Measurements from ENCODE around the gene PAX9. TPM values are rescaled to one million over a fixed set of nuclear protein-coding genes. Genes with fewer than 3 reads are reported as not detected.

The PAX9 gene
- total RNA-seq, 2 experiments from 2014 or later: not detected

DNA sequence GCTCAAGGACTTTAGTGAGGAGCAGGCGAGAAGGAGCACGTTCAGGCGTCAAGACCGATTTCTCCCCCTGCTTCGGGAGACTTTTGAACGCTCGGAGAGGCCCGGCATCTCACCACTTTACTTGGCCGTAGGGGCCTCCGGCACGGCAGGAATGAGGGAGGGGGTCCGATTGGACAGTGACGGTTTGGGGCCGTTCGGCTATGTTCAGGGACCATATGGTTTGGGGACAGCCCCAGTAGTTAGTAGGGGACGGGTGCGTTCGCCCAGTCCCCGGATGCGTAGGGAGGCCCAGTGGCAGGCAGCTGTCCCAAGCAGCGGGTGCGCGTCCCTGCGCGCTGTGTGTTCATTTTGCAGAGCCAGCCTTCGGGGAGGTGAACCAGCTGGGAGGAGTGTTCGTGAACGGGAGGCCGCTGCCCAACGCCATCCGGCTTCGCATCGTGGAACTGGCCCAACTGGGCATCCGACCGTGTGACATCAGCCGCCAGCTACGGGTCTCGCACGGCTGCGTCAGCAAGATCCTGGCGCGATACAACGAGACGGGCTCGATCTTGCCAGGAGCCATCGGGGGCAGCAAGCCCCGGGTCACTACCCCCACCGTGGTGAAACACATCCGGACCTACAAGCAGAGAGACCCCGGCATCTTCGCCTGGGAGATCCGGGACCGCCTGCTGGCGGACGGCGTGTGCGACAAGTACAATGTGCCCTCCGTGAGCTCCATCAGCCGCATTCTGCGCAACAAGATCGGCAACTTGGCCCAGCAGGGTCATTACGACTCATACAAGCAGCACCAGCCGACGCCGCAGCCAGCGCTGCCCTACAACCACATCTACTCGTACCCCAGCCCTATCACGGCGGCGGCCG lies 1.1 kb downstream of the PAX9 start:
- H3K4me1 ChIP-seq (ENCODE audit: insufficient read depth, low read length): peaks cover 41% of the 10 kb centered on the region
- H3K4me3 Mint-ChIP-seq: peak overlapping the region; percentile 42
- TF ChIP-seq, protein P1, sequence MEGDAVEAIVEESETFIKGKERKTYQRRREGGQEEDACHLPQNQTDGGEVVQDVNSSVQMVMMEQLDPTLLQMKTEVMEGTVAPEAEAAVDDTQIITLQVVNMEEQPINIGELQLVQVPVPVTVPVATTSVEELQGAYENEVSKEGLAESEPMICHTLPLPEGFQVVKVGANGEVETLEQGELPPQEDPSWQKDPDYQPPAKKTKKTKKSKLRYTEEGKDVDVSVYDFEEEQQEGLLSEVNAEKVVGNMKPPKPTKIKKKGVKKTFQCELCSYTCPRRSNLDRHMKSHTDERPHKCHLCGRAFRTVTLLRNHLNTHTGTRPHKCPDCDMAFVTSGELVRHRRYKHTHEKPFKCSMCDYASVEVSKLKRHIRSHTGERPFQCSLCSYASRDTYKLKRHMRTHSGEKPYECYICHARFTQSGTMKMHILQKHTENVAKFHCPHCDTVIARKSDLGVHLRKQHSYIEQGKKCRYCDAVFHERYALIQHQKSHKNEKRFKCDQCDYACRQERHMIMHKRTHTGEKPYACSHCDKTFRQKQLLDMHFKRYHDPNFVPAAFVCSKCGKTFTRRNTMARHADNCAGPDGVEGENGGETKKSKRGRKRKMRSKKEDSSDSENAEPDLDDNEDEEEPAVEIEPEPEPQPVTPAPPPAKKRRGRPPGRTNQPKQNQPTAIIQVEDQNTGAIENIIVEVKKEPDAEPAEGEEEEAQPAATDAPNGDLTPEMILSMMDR (IDR thresholded peaks at IDR 0.05): no peak
- peaks cover 55% of the 10 kb centered on the region for H3K4me1 Mint-ChIP-seq (ENCODE audit: low read depth)
- no peak overlapping the region for H3K4me3 ChIP-seq (ENCODE audit: low read length)
- POLR2A ChIA-PET: no interaction called here
- no peak for DNase-seq
- ATAC-seq (ENCODE audit: poor library complexity): no peak
- H3K36me3 ChIP-seq (ENCODE audit: insufficient read depth, low read length): no peaks in the 10 kb centered on the region
- intact Hi-C loops (cut with DNase I, micrococcal nuclease): no loop called here
- CTCF ChIA-PET: no interaction called here
- H3K27ac Mint-ChIP-seq: no peak overlapping the region
- H3K27ac ChIP-seq (ENCODE audit: low read depth in 1 of 2, low read length in 2 of 2): no peak overlapping the region
- peaks cover 91% of the 10 kb centered on the region for H3K27me3 Mint-ChIP-seq
- H3K9me3 ChIP-seq (ENCODE audit: control insufficient read depth in 1 of 2, insufficient read depth in 1 of 2, low read length in 2 of 2): peaks cover 0 to 70% of the 10 kb centered on the region in 2 experiments
- H3K36me3 Mint-ChIP-seq (ENCODE audit: low read depth): no peaks in the 10 kb centered on the region
- no peaks in the 10 kb centered on the region for H3K9me3 Mint-ChIP-seq
- H3K27me3 ChIP-seq (ENCODE audit: control insufficient read depth in 1 of 2, insufficient read depth in 2 of 2, low read length in 2 of 2): peaks cover 83 to 100% of the 10 kb centered on the region in 2 experiments

DNA sequence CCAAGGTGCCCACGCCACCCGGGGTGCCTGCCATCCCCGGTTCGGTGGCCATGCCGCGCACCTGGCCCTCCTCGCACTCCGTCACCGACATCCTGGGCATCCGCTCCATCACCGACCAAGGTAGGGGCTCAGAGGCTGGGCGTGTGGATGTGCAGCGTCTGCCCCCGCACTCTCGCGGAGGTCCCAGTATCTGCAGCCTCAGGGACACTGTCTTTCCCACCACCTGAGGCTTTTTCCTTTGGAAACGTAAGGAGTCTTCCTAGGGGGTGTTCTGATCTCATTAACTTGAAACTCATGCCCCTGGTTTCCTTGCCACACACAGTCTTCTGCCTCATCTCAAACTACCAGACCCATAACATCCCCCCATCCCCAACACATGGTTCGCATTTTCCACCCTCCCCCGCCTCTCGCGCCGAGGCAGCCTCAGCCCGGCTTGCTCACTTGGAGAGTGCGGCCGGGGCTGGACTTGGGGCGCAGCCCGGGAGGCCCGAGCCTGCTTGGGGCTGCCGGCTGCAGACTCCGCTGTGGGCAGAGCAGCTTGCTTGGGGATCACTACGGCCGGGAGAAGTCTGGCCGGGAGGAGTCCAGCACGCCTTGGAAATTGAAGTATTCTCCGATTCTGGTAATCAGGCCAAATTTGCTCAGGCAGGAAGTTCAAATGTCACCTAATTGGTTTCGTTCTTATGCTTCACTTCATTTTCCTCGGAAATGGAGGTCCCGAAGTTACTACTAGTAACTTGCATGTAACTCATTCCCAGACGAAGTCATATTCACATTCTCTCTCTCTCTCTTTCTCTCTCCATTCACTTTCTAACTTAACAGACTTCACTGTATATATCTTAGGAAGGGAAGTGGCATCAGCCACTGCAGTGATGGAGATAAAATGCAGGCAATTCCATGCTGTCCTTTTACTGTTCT lies 2.0 kb downstream of the PAX9 start:
- H3K36me3 Mint-ChIP-seq (ENCODE audit: low read depth): no peaks in the 10 kb centered on the region
- Histone ChIP-seq H3K36me3 (ENCODE audit: insufficient read depth, low read length) (no peaks in the 10 kb centered on the region), H3K9me3 (ENCODE audit: control insufficient read depth in 1 of 2, insufficient read depth in 1 of 2, low read length in 2 of 2) (peaks cover 0 to 65% of the 10 kb centered on the region in 2 experiments), H3K27me3 (ENCODE audit: control insufficient read depth in 1 of 2, insufficient read depth in 2 of 2, low read length in 2 of 2) (peaks cover 77 to 98% of the 10 kb centered on the region in 2 experiments), H3K27ac (ENCODE audit: low read depth in 1 of 2, low read length in 2 of 2) (no peak overlapping the region), H3K4me3 (ENCODE audit: low read length) (no peak overlapping the region), H3K4me1 (ENCODE audit: insufficient read depth, low read length) (peaks cover 38% of the 10 kb centered on the region)
- CTCF ChIA-PET: no interaction called here
- no peak for ATAC-seq (ENCODE audit: poor library complexity)
- peak overlapping the region; percentile 0 for H3K4me3 Mint-ChIP-seq
- H3K4me1 Mint-ChIP-seq (ENCODE audit: low read depth): peaks cover 55% of the 10 kb centered on the region
- intact Hi-C loops (cut with DNase I, micrococcal nuclease): no loop called here
- DNase-seq: no peak
- POLR2A ChIA-PET: no interaction called here
- H3K27me3 Mint-ChIP-seq: peaks cover 87% of the 10 kb centered on the region
- H3K27ac Mint-ChIP-seq: no peak overlapping the region
- H3K9me3 Mint-ChIP-seq: no peaks in the 10 kb centered on the region
- TF ChIP-seq, protein P1 (IDR thresholded peaks at IDR 0.05): no peak

DNA sequence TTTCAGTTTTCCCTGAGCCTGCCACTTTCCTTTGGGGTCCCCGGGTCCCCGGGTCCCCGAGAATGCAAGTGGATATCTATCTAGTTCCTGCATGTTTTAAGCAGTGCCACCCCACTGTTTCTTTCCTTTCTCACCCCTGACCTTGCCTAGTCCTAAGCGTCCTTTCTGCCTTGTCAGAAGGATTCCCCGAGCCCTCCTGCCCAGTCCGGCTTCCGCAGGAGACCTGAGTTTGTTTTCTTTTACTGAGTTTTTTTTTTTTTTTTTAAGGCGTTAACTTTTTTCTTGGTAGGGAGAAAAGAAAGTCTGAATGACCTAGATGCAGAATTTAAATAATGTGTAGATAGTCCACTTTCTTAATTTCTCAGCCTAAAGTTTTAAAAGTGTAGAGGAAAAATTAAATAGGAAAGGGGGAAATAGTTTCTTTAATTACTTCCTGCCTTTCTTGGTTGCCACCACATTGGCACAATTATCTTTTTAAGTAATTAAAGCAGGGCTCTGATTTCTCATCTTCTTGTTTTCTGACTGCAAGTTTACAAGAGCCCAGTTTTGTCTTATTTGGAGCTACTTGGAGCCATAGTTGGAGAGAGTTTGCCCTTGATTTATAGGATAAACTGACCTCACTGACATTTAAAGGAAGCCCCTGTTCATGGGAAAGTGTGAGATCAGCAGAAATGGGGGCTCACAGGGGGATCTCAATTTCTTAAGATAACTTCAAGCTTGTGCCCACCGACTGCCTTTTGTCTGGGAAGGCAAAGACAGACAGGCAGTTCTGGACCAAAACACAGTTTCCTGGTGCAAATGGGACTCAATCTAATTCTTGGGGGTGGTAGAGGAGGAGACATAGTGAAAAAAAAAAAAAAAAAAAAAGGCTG lies 2.9 kb downstream of the PAX9 start:
- TF ChIP-seq, protein P1 (IDR thresholded peaks at IDR 0.05): no peak
- DNase-seq (no peak), ATAC-seq (ENCODE audit: poor library complexity) (no peak)
- Mint-ChIP-seq H3K27me3 (peaks cover 78% of the 10 kb centered on the region), H3K36me3 (ENCODE audit: low read depth) (no peaks in the 10 kb centered on the region), H3K27ac (no peak overlapping the region), H3K4me1 (ENCODE audit: low read depth) (peaks cover 48% of the 10 kb centered on the region), H3K9me3 (no peaks in the 10 kb centered on the region), H3K4me3 (peak overlapping the region; percentile 42)
- H3K27me3 ChIP-seq (ENCODE audit: control insufficient read depth in 1 of 2, insufficient read depth in 2 of 2, low read length in 2 of 2): peaks cover 68 to 93% of the 10 kb centered on the region in 2 experiments
- H3K4me3 ChIP-seq (ENCODE audit: low read length): no peak overlapping the region
- peaks cover 0 to 57% of the 10 kb centered on the region in 2 experiments for H3K9me3 ChIP-seq (ENCODE audit: control insufficient read depth in 1 of 2, insufficient read depth in 1 of 2, low read length in 2 of 2)
- intact Hi-C loops (cut with DNase I, micrococcal nuclease): no loop called here
- no peaks in the 10 kb centered on the region for H3K36me3 ChIP-seq (ENCODE audit: insufficient read depth, low read length)
- no peak overlapping the region for H3K27ac ChIP-seq (ENCODE audit: low read depth in 1 of 2, low read length in 2 of 2)
- ChIA-PET POLR2A (no interaction called here), CTCF (no interaction called here)
- H3K4me1 ChIP-seq (ENCODE audit: insufficient read depth, low read length): peaks cover 38% of the 10 kb centered on the region

Data from CD4-positive, alpha-beta T cell (primary cell).